Mesenteric fat pad (tissue), 1 donor: ENCODE results near the gene EXOG. TPM values are rescaled to one million over a fixed set of nuclear protein-coding genes. Genes with fewer than 3 reads are reported as not detected.

Experiments
- DNase-seq: peaks from one replicate; pipeline ENCODE4 v3.0.0-alpha.2; 2020; ENCODE audit warnings: low spot score
- long read RNA-seq: library from polyadenylated mRNA; unstranded; transcript quantifications from one replicate; pipeline ENCODE4 v2.0.0, GENCODE V29; 2020
- total RNA-seq: library from RNA; stranded (reverse); fragmentation: NEBNext Ultra II Directional; extraction: Animal tissue kit (Norgen Biotek cat#: 25700); gene quantifications from one replicate; pipeline ENCODE4 v1.2.1, GENCODE V29; 2021
- donor health status: DM: yes; HTN: yes; CAD: no.

EXOG gene, protein sequence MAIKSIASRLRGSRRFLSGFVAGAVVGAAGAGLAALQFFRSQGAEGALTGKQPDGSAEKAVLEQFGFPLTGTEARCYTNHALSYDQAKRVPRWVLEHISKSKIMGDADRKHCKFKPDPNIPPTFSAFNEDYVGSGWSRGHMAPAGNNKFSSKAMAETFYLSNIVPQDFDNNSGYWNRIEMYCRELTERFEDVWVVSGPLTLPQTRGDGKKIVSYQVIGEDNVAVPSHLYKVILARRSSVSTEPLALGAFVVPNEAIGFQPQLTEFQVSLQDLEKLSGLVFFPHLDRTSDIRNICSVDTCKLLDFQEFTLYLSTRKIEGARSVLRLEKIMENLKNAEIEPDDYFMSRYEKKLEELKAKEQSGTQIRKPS
- total RNA-seq, result 7.3 TPM
- long read RNA-seq, partial matches to known transcripts, result 1 of 7 reads
- long read RNA-seq, other reads (novel, unspliced or antisense), result 3 of 7 reads

- peak; percentile 98 for DNase-seq
Observed at GRCh38 chr3:38496131-38496910, at the start of gene EXOG. Gene EXOG (plus strand): TSS chr3:38496340. CDS start chr3:38496368, 28 bp downstream.

DNA sequence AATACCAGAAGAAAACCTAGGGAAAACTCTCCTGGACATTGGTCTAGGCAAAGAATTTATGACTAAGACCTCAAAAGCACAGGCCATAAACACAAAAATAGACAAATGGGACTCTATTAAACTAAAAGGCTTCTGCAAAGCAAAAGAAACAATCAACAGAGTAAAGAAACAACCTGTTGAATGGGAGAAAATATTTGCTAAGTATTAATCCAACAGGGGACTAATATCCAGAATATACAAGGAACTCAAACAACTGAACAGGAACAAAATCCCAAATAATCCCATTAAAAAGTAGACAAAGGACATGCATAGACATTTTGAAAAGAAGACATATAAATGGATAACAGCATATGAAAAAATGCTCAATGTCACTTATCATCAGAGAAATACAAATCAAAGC lies 49.3 kb upstream of the EXOG start:
- no peak for DNase-seq

DNA sequence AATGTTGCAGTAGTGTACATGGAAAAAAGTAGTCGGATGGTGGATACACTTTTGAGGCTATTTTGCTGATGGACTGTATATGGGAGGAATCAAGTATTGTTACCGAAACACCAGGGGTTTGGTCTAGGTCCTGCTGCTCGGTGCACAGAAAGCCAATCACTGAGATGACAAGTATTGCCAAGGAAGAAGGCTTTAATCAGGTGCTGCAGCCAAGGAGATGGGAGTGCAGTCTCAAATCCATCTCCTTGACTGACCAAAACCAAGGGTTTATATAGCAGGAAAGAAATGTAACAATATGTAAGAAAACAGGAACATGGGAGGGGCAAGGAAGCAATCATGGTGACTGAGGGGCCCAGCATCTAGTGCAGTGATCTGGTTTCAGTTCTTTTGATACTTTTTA lies 45.3 kb upstream of the EXOG start:
- no peak for DNase-seq

DNA sequence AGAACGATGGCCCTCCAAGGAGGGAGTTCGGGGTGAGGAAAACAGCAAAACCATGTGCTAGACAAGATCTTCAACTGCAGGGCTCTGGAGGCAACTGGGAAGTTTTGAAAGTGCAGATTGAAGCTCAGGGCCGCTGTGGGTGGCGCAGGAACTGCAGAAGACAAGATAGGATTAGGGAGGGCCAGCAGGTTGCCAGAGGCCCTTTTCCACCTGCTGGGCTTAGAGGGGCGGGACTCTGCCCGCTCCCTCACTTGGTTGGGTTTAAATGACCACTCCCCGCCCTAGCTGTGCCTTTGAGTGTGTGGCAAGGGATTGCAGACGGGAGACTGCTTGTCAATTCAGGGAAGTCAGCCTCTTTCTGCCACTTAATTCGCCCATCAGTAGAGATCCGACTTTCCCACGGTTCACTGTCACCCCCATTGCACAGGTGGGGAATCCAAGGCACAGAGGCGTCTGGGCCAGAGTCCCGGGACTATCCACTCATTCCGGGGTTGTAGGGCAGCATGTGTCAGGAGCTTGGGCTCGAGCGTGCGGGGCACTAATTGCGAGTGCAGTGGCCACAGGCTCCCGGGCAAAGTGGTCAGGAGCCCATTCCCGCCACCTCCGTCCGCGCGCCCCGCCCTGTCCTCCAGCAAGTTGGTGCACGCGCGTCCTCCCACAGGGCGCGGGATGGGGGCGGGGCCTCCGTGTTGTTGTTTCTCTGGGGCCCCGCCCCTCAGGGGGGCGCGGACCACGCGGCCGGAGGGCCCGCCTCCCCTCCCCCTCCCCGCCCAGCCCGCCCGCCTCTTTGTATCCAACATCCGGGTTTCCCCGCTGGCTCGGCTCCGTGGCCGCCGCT lies 42.8 kb upstream of the EXOG start, which contains the start of gene ACVR2B:
Gene ACVR2B, plus strand, starts transcription at position 816 of the 838 bp plus-strand sequence. CDS start 433 bp downstream, outside the sequence.
- DNase-seq, result no peak

GRCh38 chr3:38453913-38454177 lies 42.3 kb upstream of the EXOG start:
- no peak for DNase-seq

DNA sequence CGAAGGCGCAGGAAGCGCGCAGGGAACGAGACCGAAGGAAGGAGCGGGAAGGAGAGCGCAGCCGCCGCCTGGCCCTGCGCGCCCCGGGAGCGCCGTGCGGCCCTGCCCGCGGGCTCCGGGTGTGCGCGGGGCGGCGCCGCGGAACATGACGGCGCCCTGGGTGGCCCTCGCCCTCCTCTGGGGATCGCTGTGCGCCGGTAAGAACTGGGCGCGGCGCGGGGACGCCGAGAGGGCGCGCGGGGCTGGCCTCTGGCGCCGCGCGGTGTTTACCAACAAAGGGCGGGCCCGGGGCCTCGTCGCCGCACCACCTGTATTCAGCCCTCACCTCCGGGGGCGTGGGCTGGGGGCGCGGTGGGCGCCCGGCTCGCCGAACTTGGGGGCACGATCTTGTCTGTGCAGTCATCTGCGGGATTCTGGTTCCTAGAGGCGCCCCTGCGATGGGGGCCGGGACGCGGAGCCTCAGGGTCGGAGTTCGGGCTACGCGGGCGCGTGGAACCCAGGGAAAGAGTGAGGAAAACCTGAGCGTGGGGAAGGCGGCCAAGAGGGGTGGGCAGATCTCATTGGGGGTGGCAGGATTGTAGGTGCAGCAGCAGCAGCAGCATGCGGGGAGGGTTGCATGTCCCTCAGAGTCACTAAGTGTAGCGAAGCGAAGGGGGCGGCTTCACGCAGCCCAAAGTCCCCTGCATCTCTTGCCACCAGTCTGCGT lies 41.8 kb upstream of the EXOG start:
- no peak for DNase-seq

DNA sequence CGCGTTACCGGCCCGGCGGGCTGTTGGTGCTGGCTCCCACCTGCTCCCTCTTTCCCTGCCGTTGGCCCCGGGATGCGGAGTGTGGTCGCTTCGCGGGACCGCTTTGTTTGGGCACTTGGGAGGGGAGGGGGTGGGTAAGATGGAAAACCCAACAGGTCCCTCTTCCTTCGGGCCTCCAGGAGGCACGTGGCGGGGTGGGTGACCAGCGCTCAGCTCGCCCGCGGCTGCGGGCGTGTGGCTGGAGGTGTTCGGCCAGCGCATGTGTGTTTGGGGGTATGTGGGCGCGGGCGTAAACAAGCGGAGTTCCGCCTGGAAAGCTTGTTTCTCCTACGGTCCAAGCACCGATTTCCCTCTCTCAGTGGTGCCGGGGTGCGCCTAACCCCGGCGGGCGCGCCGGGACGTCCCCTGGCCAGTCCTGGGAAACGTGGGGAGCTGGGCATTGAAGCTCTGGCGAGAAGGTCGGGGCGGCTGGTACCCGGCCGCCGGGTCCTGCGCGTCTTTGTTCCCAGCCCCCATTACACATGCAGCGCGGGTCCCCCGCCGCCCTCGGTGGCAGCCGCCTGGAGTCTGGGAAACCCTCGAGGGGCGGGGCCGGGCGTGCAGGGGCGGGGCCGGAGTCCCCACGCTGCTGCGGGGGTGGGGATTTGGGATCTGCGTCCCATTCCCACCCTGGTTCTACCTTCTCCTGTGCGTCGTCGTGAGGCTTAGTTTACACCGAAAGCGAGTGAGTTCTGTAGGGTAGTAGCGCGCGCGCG lies 41.1 kb upstream of the EXOG start:
- no peak for DNase-seq

DNA sequence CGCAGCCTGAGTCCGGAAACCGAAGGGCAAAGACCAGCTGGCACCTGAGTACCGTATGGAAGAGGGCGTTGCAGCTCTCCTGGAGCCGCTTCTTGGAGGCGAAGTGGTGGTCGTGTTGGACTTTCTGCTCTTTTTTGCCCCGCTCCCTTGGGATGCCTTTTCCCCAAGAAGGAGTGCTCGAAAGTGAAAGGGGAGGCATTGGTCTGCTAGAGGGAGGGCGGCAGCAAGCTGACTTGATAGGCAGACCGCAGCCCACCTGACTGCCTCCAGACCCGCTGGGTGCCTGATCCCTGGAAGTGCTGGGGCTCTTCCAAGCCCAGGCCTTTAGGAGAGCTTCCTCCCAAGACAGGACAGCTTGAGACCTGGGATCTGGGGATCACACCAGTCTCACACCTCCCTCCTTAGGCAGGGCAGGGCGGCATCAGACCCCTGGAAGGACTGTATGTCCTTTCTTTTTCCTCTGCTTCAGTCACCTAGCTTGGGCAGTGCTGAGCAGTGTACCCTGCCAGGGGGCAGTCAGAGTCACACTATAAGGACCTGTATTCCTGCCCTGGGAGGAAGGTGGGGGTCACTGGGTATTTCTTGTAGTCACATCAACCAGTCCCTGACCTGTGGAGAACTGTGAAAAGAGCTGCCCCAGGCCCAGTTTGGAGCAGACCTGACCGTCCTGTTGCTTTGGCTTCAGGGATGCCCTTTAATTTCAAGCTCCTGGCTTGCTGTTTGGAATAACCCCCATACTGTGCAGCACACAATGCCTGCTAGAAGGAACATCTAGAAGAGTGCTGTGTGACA lies 40.3 kb upstream of the EXOG start:
- DNase-seq, result no peak

- no peak for DNase-seq
Observed at GRCh38 chr3:38457111-38458003, 38.8 kb upstream of the EXOG start.

DNA sequence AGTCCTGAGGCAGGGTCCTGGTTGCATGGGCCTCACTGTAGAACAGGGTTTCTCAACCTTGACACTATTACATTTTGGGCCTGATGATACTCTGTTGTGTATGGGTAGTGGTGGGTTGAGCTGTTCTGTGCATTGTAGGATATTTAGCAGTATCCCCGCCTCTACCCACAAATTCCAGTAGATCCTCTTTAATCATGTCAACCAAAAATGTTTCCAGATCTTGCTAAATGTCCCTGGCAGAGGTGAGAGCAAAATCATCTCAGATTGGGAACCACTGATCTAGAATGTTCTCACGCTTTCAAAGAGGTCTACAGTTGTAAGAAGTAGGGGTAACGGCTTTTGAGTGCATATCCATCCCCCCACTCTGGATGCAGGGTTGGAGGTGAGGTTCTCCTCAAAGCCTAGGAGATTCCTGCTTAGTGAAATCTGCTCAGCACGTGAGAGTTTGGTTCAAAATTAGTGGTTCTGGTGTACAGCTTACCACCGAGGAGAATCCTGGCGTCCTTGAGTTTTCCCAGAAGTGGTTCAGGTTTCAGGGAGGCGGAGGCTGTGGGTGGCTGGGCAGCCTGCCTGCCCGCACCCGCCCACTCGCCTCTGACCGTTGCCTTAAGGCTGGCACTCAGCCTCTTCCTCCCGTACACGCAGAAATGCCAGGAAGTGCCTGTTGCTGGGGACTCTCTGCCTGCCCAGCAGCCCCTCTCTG lies 37.2 kb upstream of the EXOG start:
- no peak for DNase-seq

- no peak for DNase-seq
Observed at GRCh38 chr3:38459499-38460048, 36.6 kb upstream of the EXOG start.

GRCh38 chr3:38460377-38461270 lies 35.5 kb upstream of the EXOG start:
- DNase-seq, result no peak

- DNase-seq, result no peak
Observed at GRCh38 chr3:38465588-38466154, 30.5 kb upstream of the EXOG start.

DNA sequence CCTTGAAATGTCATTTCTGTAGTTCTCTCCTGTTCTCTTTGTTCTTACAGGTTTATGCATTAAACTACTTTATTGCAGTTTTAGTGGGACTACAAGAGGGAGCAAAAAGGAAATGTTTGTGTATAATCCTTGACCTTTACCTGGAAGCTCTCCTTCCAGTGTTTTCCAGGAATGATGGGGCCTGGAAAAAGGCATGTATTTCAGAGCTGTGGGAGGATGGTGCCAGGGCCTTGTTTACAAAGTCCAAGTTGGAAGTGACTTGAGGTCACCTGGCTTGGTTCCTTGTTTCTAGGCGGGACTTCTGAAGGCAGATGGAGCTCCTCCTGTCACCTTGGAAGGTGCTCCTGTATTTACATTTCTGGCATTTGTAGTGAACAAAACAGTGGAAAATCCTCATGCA lies 27.4 kb upstream of the EXOG start:
- DNase-seq, result no peak

GRCh38 chr3:38469852-38470251 lies 26.3 kb upstream of the EXOG start:
- DNase-seq, result no peak

GRCh38 chr3:38471260-38471857 lies 24.8 kb upstream of the EXOG start:
- no peak for DNase-seq
